Keratinocyte (primary cell): ENCODE measurements around the gene CLEC16A. TPM values are rescaled to one million over a fixed set of nuclear protein-coding genes. Genes with fewer than 3 reads are reported as not detected.

Source experiments
- DNase-seq: peaks from one replicate; pipeline ENCODE4 v3.0.0-alpha.2; 2011; ENCODE audit warnings: low read depth, missing footprints, low spot score
- FAIRE-seq: peaks from 2 replicates; lab custom pipeline; 2011; peaks lifted over from hg19 to GRCh38; lab: Jason Lieb, UNC
- H2AFZ ChIP-seq: 2 replicates; pipeline ENCODE4 v1.6.0; 2012; ENCODE audit warnings: low read length, control low read depth, inconsistent platforms; ENCODE audit not compliant: control insufficient read depth
- H3K27ac ChIP-seq: 2 replicates; pipeline ENCODE4 v1.5.1; 2011; ENCODE audit warnings: low read length; ENCODE audit not compliant: control insufficient read depth, insufficient read depth
- H3K27me3 ChIP-seq: 3 replicates; pipeline ENCODE4 v1.6.0; 2011; ENCODE audit warnings: low read length; ENCODE audit not compliant: control insufficient read depth, insufficient read depth; ENCODE audit errors: extremely low read depth
- H3K36me3 ChIP-seq, 2 experiments: 2 replicates in 1 of 2; 3 replicates in 1 of 2; pipeline ENCODE4 v1.5.1; 2011; ENCODE audit warnings: low read length in 2 of 2, mild to moderate bottlenecking in 1 of 2; ENCODE audit not compliant: control insufficient read depth in 2 of 2, insufficient read depth in 2 of 2; ENCODE audit errors: extremely low read depth in 1 of 2
- H3K4me1 ChIP-seq: 3 replicates; pipeline ENCODE4 v1.5.1; 2011; ENCODE audit warnings: low read length; ENCODE audit not compliant: control insufficient read depth, insufficient read depth; ENCODE audit errors: extremely low read depth
- H3K4me2 ChIP-seq: 3 replicates; pipeline ENCODE4 v1.6.0; 2011; ENCODE audit warnings: low read depth, low read length; ENCODE audit not compliant: control insufficient read depth, insufficient read depth; ENCODE audit errors: extremely low read depth
- H3K4me3 ChIP-seq, 3 experiments: fragments of 200-600 bp in 1 of 3; sonication (generic) in 1 of 3; 2 replicates in 2 of 3; 3 replicates in 1 of 3; pipeline ENCODE4 v1.5.1; 2011 to 2016; ENCODE audit warnings: low read length in 3 of 3, mild to moderate bottlenecking in 3 of 3, control low read depth in 2 of 3, inconsistent platforms in 1 of 3, low read depth in 1 of 3, mixed read lengths in 1 of 3, mixed run types in 1 of 3, moderate library complexity in 1 of 3; ENCODE audit not compliant: control insufficient read depth in 2 of 3, insufficient read depth in 2 of 3; ENCODE audit errors: extremely low read depth in 1 of 3
- H3K79me2 ChIP-seq: 2 replicates; pipeline ENCODE4 v1.6.0; 2012; ENCODE audit warnings: low read length; ENCODE audit not compliant: control insufficient read depth, insufficient read depth
- H3K9ac ChIP-seq: 3 replicates; pipeline ENCODE4 v1.6.0; 2011; ENCODE audit warnings: low read length; ENCODE audit not compliant: control insufficient read depth, insufficient read depth; ENCODE audit errors: extremely low read depth
- H3K9me1 ChIP-seq: 3 replicates; pipeline ENCODE4 v1.6.0; 2011; ENCODE audit warnings: low read length; ENCODE audit not compliant: control insufficient read depth, insufficient read depth; ENCODE audit errors: extremely low read depth
- H3K9me3 ChIP-seq: 2 replicates; pipeline ENCODE4 v1.5.1; 2012; ENCODE audit warnings: low read depth, low read length; ENCODE audit not compliant: control insufficient read depth
- H4K20me1 ChIP-seq: 3 replicates; pipeline ENCODE4 v1.6.0; 2011; ENCODE audit warnings: low read length; ENCODE audit not compliant: control insufficient read depth, insufficient read depth; ENCODE audit errors: extremely low read depth
- EZH2 ChIP-seq: IDR thresholded peaks from one replicate; pipeline ENCODE4 v1.6.1; 2012; ENCODE audit warnings: inconsistent platforms, mild to moderate bottlenecking, low read length, moderate library complexity
- dilution Hi-C: fragments of 300-500 bp; cut with MboI; formaldehyde crosslinking; loops from one replicate; pipeline ENCODE4 v1.7.0; 2020; ENCODE audit warnings: low sequenced_read_pairs; ENCODE audit not compliant: extremely low pct_ligation_motif_present
- polyA plus RNA-seq, 5 experiments: library from polyadenylated mRNA; depleted of rRNA in 3 of 5; stranded (reverse) in 3 of 5; stranded (forward) in 1 of 5; unstranded in 1 of 5; fragments of >200 nt; gene quantifications; 1 replicate in 1 of 5; 2 replicates in 3 of 5; 3 replicates in 1 of 5; pipeline versions ENCODE4 v1.2.1 to v1.2.3, GENCODE V29; 2011 to 2012; ENCODE audit warnings: missing spikeins in 2 of 5, low read depth in 1 of 5, low replicate concordance in 1 of 5
- TF ChIP-seq, protein P1 (sequence below), 3 experiments: IDR thresholded peaks in 1 of 3; conservative IDR thresholded peaks in 1 of 3; optimal IDR thresholded peaks in 1 of 3; 2 replicates in 2 of 3; 3 replicates in 1 of 3; pipeline versions ENCODE3 to v1.5.1; 2011; ENCODE audit warnings: low read length in 3 of 3, mild to moderate bottlenecking in 3 of 3, moderate library complexity in 2 of 3, control low read depth in 1 of 3, inconsistent platforms in 1 of 3; ENCODE audit not compliant: insufficient read depth in 2 of 3; ENCODE audit errors: extremely low read depth in 1 of 3

CLEC16A gene
- polyA plus RNA-seq, 1 donor (not counting 4 experiments of a cell fraction or from before 2014, with no cell fraction given) = 9.5 TPM

DNA sequence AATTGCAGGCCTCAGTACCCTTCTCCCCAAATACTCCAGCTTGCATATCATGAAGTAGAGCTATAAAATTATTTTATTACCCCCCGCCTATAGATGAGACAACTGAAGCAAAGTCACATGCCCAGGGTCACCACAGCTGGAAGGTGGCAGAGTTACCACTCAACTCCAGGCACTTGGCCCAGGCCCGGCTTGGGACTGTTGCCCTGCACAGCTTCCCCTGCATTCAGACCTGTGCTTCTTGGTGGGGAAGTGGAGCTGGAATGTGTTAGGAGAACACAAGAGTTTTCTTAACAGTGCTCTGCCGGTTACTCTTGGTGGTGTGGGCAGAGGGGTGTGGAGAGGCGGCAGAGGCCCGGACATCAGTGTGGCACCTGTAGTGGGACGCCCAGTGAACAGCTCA is 162.4 kb downstream of the CLEC16A start:
- dilution Hi-C loops = no loop called here
- Histone ChIP-seq H3K4me3 (no peak overlapping the region), H3K27ac (no peak overlapping the region), H3K9ac (no peak overlapping the region), H4K20me1 (no peaks in the 10 kb centered on the region), H2AFZ (no peak overlapping the region), H3K4me1 (peaks cover 13% of the 10 kb centered on the region), H3K9me1 (no peaks in the 10 kb centered on the region), H3K9me3 (no peaks in the 10 kb centered on the region), H3K36me3 (peaks cover 0 to 1% of the 10 kb centered on the region in 2 experiments), H3K79me2 (no peaks in the 10 kb centered on the region), H3K27me3 (no peaks in the 10 kb centered on the region), H3K4me2 (no peak overlapping the region)
- FAIRE-seq (no peak), DNase-seq (no peak)
- TF ChIP-seq EZH2 = no peak
- TF ChIP-seq, protein P1, sequence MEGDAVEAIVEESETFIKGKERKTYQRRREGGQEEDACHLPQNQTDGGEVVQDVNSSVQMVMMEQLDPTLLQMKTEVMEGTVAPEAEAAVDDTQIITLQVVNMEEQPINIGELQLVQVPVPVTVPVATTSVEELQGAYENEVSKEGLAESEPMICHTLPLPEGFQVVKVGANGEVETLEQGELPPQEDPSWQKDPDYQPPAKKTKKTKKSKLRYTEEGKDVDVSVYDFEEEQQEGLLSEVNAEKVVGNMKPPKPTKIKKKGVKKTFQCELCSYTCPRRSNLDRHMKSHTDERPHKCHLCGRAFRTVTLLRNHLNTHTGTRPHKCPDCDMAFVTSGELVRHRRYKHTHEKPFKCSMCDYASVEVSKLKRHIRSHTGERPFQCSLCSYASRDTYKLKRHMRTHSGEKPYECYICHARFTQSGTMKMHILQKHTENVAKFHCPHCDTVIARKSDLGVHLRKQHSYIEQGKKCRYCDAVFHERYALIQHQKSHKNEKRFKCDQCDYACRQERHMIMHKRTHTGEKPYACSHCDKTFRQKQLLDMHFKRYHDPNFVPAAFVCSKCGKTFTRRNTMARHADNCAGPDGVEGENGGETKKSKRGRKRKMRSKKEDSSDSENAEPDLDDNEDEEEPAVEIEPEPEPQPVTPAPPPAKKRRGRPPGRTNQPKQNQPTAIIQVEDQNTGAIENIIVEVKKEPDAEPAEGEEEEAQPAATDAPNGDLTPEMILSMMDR (optimal IDR thresholded peaks at IDR 0.05 in 1 of 3, IDR thresholded peaks at IDR 0.05 in 1 of 3, conservative IDR thresholded peaks at IDR 0.05 in 1 of 3; ENCODE audit: extremely low read depth in 1 of 3, insufficient read depth in 2 of 3, low read length in 3 of 3) = no peak

DNA sequence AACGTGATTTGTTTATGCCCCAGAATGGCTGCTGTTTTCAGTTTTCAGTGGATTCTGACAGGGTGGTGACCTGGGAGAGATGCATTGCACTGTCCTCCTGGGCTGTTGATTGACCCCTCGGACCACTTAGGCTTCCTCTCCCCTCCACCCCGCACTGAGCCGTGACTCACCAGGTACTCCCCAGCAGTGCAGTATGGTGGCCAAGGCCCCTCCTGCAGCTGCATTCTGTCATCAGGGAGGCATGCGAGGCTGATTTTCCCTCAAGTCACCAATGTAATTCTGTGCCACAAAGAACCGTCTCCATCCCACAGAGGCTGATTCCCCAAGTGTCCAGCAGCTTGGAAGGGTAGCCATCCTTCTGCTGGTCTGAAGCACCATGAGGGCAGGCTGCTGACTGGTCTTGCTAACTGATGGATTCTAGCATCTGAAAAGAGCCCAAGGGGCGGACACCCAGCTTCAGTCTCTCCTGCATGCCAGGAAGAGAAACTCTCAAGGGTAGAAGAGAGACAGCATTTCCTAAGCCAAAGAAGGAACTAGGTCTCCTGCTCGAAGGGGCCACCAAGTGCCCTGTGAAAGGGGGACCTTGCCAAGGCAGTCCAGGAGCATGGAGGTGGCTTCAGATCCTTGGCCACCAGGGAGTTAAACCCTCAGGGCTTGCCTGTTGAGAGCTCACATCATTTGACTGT is 163.6 kb downstream of the CLEC16A start:
- no peaks in the 10 kb centered on the region for H3K27me3 ChIP-seq
- H4K20me1 ChIP-seq = no peaks in the 10 kb centered on the region
- H3K27ac ChIP-seq = no peak overlapping the region
- no peak for TF ChIP-seq EZH2
- TF ChIP-seq, protein P1 (optimal IDR thresholded peaks at IDR 0.05 in 1 of 3, IDR thresholded peaks at IDR 0.05 in 1 of 3, conservative IDR thresholded peaks at IDR 0.05 in 1 of 3; ENCODE audit: extremely low read depth in 1 of 3, insufficient read depth in 2 of 3, low read length in 3 of 3) = no peak
- peaks cover 0 to 1% of the 10 kb centered on the region in 2 experiments for H3K36me3 ChIP-seq
- FAIRE-seq (no peak), DNase-seq (no peak)
- dilution Hi-C loops = no loop called here
- H3K4me2 ChIP-seq = no peak overlapping the region
- no peak overlapping the region for H2AFZ ChIP-seq
- no peak overlapping the region for H3K4me3 ChIP-seq
- no peaks in the 10 kb centered on the region for H3K9me1 ChIP-seq
- no peak overlapping the region for H3K9ac ChIP-seq
- no peaks in the 10 kb centered on the region for H3K9me3 ChIP-seq
- peaks cover 16% of the 10 kb centered on the region for H3K4me1 ChIP-seq
- H3K79me2 ChIP-seq = no peaks in the 10 kb centered on the region
